HepG2 (cell line): Measurements from ENCODE around the gene APOA1. TPM values are rescaled to one million over a fixed set of nuclear protein-coding genes. Genes with fewer than 3 reads are reported as not detected.

ENCODE experiments used
- ARID4A ChIP-seq: sonication (generic); formaldehyde crosslinking; IDR thresholded peaks from 2 replicates; pipeline ENCODE4 v1.5.0; 2020; ENCODE audit warnings: mild to moderate bottlenecking, missing genetic modification reagents, borderline replicate concordance
- MEF2D ChIP-seq: sonication (generic); formaldehyde crosslinking; IDR thresholded peaks from 2 replicates; pipeline ENCODE4 v1.5.1; 2020; ENCODE audit warnings: mild to moderate bottlenecking, missing genetic modification reagents
- NR0B2 ChIP-seq: sonication (generic); formaldehyde crosslinking; IDR thresholded peaks from 2 replicates; pipeline ENCODE4 v1.4.0; 2020; ENCODE audit warnings: mild to moderate bottlenecking, missing genetic modification reagents
- NR1H2 ChIP-seq: sonication (generic); formaldehyde crosslinking; IDR thresholded peaks from 2 replicates; pipeline ENCODE4 v1.8.1; 2022; ENCODE audit warnings: low read depth, missing genetic modification reagents, borderline replicate concordance
- TSC22D2 ChIP-seq: sonication (generic); formaldehyde crosslinking; IDR thresholded peaks from 2 replicates; pipeline ENCODE4 v1.5.1; 2020; ENCODE audit warnings: missing genetic modification reagents, mild to moderate bottlenecking, borderline replicate concordance
- ZFP82 ChIP-seq: sonication (generic); formaldehyde crosslinking; IDR thresholded peaks from 2 replicates; pipeline ENCODE4 v1.5.1; 2020; ENCODE audit warnings: mild to moderate bottlenecking, missing genetic modification reagents, borderline replicate concordance
- ZNF75D ChIP-seq: sonication (generic); formaldehyde crosslinking; IDR thresholded peaks from 2 replicates; pipeline ENCODE4 v1.8.1; 2023; ENCODE audit warnings: missing genetic modification reagents, mild to moderate bottlenecking, borderline replicate concordance
- polyA plus RNA-seq, 8 experiments: library from polyadenylated mRNA; depleted of rRNA in 3 of 8; stranded (reverse) in 7 of 8; unstranded in 1 of 8; fragments of >200 nt; fragmentation: Illumina TruSeq in 4 of 8; extraction: Trizol in 4 of 8; gene quantifications; 2 replicates each; pipeline versions ENCODE4 v1.2.1 to v1.2.3, GENCODE V29; 2011 to 2016; ENCODE audit warnings: low read depth in 4 of 8, missing spikeins in 1 of 8, mixed read lengths in 1 of 8; ENCODE audit not compliant: insufficient read depth in 1 of 8
- total RNA-seq, 5 experiments: library from RNA; depleted of rRNA; stranded (reverse); fragments of >200 nt; fragmentation: Illumina TruSeq; extraction: Trizol; gene quantifications; 2 replicates each; pipeline ENCODE4 v1.2.3, GENCODE V29; 2016; ENCODE audit warnings: low read depth in 1 of 5
- TF ChIP-seq, protein P1 (sequence below): sonication (generic); formaldehyde crosslinking; IDR thresholded peaks from 2 replicates; pipeline ENCODE4 v1.4.0; 2020; ENCODE audit warnings: missing genetic modification reagents, mild to moderate bottlenecking, borderline replicate concordance

Gene APOA1
- total and polyA plus RNA-seq, 2 of the 13 experiments (the other 11 are each of a cell fraction or from before 2014, with no cell fraction given) = 1,973 to 5,485 TPM

DNA sequence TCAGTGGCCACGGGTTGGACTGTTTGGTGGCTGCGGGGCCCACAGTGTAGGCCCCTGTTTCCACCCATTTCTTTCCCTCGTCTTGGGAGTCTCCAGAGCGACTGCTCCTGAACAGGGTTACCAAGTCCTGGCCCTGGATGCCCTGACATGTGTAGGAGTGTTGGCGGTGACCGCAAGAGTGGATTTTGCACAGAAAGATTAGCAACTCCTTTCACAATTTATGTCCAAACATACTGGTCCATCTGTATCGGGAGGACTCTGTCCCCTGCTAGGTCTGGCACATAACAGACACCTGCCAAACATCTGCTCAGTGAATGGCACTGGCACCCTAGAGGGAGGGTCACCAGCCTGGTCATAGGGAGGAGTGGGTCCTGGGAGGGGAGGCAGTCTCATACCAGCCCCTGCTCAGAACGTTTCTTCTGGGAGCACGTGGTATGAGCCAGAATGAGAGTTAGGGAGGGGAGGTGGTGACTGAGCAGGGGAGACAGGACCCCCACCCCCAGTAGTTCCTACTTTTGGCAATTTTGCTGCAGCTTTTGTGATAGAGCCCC is 3.4 kb upstream of the APOA1 start (continued):
- peak; percentile 58; the same call in 1 of the 2 replicates for TF ChIP-seq ARID4A (CRISPR knock-in tag)
- no peak for TF ChIP-seq NR0B2 (CRISPR knock-in tag)
- no peak for TF ChIP-seq TSC22D2
- TF ChIP-seq ZFP82 (CRISPR knock-in tag) = no peak
- no peak for TF ChIP-seq ZNF75D (CRISPR knock-in tag)
- TF ChIP-seq NR1H2 = no peak
- TF ChIP-seq, protein P1, sequence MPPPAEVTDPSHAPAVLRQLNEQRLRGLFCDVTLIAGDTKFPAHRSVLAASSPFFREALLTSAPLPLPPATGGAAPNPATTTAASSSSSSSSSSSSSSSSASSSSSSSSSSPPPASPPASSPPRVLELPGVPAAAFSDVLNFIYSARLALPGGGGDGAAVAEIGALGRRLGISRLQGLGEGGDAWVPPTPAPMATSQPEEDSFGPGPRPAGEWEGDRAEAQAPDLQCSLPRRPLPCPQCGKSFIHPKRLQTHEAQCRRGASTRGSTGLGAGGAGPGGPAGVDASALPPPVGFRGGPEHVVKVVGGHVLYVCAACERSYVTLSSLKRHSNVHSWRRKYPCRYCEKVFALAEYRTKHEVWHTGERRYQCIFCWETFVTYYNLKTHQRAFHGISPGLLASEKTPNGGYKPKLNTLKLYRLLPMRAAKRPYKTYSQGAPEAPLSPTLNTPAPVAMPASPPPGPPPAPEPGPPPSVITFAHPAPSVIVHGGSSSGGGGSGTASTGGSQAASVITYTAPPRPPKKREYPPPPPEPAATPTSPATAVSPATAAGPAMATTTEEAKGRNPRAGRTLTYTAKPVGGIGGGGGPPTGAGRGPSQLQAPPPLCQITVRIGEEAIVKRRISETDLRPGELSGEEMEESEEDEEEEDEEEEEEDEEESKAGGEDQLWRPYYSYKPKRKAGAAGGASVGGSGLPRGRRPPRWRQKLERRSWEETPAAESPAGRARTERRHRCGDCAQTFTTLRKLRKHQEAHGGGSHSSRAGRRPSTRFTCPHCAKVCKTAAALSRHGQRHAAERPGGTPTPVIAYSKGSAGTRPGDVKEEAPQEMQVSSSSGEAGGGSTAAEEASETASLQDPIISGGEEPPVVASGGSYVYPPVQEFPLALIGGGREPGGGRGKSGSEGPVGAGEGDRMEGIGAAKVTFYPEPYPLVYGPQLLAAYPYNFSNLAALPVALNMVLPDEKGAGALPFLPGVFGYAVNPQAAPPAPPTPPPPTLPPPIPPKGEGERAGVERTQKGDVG (CRISPR knock-in tag) = no peak
- 0 out of 2 replicates have a peak, but pooled peaks have one; percentile 40 for TF ChIP-seq MEF2D (CRISPR knock-in tag)
- TF ChIP-seq, all 625 proteins: peak for 112
